HG02981 (cell line): Measurements from ENCODE around the gene KLRC3.
"Not testable (repeated sequence)": the region's sequence is repeated elsewhere in the genome, so short reads cannot be mapped to it uniquely, and the experiment has no call there.

Source experiments
- ATAC-seq: cut with Tn5 transposase; IDR thresholded peaks from one replicate; pipeline ENCODE4 v1.9.1; 2021; ENCODE audit warnings: mild to moderate bottlenecking, moderate library complexity; ENCODE audit not compliant: unreplicated experiment

Gene KLRC3

DNA sequence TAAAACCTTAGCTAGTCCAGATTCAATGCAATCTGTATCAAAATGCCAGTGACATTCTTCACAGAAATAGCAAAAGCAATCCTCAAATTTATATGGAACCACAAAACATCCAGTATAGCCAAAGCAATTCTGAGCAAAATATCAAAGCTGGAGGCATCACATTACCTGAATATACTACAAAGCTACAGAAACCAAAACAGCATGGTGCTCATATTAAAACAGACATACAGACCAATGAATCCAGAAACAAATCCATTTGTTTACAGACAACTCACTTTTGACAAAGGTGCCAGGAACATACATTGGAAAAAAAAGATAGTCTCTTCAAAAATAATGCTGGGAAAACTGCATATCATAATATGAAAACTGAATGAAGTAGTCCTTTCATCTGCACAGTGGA is 15.6 kb downstream of the KLRC3 start:
- no peak for ATAC-seq

DNA sequence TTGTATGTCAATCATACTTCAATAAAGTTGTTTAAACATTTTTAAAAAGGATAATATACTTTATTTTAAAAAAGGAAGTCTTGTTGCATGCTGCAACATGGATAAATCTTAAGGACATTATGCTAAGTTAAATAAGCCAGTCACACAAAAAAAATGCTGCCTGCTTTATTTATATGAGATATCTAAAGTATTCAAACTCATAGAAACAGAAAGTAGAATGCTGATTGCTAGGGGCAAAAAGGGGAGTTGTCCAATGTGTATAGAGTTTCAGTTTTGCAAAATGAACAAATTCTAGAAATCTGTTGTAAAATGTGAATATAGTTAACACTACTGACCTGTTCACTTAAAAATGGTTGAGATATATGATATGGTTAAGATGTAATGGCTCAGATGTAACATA is 19.6 kb downstream of the KLRC3 start:
- no peak for ATAC-seq

DNA sequence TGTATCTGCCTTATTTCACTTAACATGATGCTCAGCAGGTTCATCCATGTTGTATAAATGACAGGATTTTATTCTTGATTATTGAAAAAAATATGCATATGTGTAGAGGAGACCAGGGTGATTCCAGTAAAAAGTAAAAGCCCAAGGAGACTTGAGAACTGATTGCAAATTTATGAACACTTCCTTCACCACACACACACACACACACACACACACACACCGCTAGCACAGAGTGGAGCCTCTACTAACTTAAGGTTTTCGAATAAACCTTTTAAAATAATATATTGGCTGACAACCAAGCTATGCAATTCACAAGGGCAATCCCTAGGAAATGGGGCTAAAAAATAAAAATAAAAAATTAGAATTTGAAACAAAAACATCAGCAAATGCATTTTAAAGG is 22.2 kb downstream of the KLRC3 start:
- ATAC-seq: no peak

DNA sequence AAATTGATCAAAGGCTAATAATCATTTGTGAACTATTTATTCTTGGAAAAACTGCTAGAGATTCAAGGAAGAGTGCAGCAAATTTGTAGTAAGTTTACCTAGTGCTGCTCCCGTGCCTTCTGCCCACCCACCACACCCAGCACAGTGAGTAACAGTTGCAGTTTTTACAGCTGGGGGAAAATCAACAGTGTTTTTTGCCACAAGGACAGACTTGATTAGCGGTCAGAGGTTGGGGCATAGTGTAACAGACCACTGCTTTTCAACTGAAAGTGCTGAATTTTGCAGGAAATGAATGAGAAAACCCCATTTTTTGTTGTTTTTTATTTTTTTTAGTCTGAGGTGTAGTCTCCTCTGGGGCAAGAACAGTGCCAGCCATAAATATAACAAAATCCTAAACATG is 23.1 kb downstream of the KLRC3 start:
- no peak for ATAC-seq

DNA sequence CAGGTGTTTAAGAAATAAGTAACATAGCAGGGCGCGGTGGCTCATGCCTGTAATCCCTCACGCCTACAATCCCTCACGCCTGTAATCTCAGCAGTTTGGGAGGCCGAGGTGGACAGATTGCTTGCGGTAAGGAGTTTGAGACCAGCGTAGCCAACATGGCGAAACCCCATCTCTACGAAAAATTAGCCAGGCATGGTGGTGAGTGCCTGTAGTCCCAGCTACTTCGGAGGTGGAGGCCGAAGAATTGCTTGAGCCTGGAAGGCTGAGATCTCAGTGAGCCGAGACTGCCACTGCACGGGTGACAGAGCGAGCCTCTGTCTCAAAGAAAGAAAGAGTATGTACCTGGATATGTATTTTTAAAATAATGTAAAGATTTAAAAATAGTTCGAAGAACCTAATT is 24.2 kb downstream of the KLRC3 start:
- not testable (repeated sequence) for ATAC-seq

DNA sequence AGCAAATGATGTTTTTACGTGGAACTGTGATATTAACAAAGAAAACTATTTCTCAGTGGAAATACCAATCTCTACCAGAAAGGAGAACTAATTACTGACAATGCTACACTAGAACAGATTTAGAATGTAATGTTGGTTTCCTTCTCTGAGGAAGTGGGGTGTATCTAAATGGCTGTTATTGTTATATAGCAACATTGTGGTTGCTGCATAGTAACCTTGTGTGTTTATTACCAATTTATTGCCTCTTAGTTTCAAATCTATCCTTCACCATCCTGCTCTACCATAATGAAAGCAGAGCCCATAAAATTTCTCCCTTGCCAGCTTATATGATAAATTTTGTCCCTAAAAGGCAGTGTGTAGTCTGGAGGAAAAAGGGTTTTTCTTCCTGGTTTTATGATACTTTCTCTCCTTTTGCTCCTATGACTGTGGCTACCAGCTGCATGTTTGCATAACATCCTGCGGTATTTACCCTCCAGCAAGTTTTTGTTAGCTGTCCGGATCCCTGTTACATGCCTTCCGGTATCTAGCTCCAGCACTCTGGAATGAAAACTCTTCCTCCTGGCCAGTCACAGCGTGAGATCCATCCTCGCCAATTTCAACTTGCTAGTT is 24.9 kb downstream of the KLRC3 start:
- peak; percentile 77 for ATAC-seq

DNA sequence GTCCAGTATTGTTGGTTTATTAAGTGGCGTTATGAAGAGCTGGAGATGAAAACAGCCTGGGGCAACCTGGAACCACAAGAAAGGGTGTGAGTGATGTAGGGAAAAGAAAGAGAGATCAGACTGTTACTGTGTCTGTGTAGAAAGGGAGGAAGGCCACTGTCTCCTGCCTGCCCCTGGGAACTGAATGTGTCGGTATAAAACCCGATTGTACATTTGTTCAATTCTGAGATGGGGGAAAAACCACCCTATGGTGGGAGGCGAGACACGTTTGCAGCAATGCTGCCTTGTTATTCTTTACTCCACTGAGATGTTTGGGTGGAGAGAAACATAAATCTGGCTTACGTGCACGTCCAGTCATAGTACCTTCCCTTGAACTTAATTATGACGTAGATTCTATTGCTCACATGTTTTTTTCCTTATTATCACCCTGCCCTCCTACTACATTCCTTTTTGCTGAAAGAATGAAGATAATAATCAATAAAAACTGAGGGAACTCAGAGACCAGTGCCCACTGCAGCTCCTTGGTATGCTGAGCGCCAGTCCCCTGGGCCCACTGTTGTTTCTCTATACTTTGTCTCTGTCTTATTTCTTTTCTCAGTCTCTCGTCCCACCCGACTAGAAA is 25.8 kb downstream of the KLRC3 start:
- ATAC-seq: not testable (repeated sequence)

DNA sequence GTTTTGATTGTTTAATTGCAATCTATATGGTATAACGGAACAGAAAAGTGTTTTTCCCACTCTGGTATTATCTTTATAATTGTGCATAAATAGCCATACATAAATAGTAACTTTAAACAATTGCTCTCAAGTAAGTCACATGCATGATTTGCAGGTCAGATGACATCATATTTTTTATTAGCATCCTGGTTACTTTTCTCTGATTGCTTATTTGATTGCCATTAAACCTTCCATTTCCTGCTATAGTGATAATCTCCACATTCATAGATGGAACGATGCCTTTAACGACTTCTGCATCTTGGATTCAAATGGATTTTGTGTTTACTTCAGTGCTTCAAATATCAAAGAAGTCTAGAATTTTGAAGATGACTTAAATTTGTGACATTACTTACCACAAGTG is 27.1 kb downstream of the KLRC3 start:
- ATAC-seq: no peak

DNA sequence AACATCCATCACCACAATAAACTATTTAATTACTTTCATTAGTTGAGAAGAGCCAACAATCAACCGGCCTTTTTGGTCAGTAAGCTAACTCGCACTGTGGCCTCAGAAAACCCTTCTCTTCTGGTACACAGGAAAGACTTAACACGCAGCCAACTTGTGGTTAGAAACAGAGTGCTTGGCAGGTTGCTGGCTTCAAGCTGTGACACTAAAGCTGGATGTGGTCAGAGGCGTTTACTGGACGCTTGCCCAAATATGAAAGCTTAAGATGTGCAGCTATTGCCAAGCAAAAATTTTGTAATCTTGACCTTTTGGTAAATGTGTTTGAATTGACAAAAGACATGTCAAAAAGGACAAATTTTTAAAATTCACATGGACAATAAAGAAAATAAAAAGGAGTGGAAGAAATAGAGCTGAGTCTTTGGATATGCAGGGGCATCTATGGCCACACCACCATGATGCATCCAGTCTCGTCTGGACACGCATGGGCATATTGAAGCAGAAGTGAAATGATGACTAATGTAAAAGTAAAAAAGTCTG is 27.9 kb downstream of the KLRC3 start:
- ATAC-seq: peak; percentile 74

DNA sequence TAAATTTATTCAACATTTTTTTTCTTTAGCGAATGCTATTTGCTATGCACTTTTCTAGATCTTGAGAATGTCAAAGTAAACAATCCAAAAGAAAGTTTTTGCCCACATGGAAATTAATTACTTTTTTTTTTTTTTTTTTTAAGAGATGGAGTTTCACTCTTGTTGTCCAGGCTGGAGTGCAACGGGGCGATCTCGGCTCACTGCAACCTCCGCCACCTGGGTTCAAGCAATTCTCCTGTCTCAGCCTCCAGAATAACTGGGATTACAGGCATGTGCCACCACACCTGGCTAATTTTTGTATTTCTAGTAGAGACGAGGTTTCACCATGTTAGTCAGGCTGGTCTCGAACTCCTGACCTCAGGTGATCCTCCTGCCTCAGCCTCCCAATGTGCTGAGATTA is 29.4 kb downstream of the KLRC3 start:
- not testable (repeated sequence) for ATAC-seq

DNA sequence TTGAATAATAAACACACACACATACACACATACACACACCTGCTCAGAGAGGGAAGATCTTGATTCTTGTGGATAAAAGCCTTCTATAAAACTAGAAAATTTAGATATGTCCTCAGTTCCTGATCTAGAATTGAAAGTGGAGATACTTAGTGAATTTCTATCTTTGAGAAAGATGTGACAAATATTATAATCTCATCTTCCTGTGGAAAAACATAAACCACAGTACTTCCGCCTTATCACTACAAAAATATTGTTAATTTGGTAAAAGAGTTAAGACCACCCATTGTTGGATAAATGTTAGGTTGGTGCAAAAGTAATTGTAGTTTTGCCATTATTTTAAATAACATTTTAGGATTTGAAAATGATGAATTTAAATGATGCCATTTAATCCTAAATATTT is 30.5 kb downstream of the KLRC3 start, which contains the start of gene KLRK1:
KLRK1 (minus strand) TSS at position 138 of the 400 bp plus-strand sequence. CDS start 1,231 bp downstream, outside the sequence.
- ATAC-seq: no peak

DNA sequence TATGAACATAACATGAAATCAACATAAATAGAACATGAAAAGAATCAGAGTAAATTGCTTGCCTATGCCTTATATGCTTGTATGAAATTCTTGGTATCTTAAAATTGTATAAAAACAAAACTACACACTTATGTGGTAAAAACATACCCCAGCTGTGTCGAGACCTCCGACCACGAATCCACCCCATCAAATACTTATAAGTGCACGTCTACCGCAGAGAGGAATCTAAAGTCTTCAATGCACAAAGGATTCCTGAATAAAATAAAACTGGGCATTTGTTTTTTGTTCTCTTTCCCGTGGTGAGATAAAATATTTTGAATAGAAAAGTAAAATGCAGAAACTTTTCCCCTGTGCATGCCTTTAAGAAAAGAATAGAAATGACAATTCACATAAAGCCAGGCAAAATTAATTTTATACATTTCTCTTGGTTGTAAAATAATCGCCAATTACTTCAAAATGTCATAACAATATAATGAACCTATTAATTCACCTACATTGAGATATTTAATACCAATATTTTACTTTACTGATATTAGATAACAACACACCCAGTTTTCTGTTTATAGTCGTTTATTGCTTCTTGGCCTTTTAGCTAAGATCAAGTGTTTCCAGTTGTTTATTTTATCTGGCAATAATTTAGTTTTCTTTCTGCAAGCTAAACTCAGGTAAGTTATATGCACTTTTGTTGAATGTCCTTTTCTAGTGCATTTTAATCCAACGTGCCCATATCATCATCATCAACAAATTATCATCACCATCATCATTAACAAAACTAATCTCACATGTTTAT is 31.6 kb downstream of the KLRC3 start:
- ATAC-seq: no peak

DNA sequence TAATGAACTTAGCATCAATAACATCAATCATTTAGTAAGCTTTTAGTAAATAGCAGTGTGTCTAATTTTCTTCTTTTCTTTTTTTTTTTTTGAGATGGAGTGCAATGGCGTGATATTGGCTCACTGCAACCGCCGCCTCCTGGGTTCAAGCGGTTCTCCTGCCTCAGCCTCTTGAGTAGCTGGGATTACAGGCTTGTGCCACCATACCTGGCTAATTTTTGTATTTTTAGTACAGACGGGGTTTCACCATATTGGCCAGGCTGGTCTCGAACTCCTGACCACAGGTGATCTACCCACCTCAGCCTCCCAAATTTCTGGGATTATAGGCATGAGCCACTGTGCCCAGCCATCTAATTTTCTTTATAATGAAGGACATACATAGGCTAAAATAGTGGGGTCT is 32.9 kb downstream of the KLRC3 start:
- not testable (repeated sequence) for ATAC-seq

DNA sequence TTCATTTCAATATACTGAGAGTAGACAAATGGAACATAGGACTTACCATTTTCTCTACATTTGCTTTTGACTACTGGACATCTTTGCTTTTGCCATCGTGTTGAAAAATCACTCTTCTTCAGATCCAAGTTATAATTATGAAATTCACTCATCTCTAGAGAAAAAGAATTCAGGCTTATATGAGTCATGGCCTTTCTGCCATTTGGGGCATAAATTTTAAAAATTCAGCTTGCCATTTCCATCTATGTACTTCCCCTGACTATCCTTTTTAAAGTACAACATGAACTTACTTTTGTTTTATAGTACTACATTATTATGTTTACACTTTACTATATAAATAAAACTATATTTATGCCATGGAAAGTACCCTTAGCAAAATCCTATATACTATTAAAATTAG is 33.5 kb downstream of the KLRC3 start:
- ATAC-seq: no peak

DNA sequence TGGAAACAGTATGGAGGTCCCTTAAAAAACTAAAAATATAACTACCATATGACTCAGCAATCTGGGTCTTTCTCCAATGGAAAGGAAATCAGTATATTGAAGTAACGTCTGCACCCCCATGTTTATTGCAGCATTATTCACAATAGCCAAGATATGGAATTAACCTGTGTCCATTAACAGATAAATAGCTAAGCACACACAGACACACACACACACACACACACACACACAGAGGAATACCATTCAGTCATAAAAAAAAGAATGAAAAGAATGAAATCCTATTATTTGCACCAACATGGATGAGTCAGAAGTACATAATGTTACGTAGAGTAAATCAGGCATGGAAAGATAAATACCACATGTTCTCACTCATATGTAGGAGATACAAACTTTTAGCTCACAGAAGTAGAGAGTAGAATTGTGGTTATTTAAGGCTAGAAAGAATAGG is 35.2 kb downstream of the KLRC3 start:
- no peak for ATAC-seq

DNA sequence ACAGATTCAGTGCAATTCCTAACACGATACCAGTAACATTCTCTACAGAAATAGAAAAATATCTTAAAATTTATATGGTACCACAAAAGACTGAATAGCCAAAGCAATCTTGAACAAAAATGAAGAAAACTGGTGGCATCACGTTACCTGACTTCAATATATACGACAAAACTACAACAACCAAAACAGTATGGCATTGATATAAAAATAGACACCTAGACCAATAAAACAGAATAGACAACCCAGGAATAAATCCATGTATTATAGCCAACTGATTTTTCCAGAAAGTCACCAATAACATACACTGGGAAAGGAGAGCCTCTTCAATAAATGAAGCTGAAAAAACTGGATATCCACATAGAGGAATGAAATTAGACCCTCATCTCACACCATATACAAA is 36.2 kb downstream of the KLRC3 start:
- no peak for ATAC-seq

DNA sequence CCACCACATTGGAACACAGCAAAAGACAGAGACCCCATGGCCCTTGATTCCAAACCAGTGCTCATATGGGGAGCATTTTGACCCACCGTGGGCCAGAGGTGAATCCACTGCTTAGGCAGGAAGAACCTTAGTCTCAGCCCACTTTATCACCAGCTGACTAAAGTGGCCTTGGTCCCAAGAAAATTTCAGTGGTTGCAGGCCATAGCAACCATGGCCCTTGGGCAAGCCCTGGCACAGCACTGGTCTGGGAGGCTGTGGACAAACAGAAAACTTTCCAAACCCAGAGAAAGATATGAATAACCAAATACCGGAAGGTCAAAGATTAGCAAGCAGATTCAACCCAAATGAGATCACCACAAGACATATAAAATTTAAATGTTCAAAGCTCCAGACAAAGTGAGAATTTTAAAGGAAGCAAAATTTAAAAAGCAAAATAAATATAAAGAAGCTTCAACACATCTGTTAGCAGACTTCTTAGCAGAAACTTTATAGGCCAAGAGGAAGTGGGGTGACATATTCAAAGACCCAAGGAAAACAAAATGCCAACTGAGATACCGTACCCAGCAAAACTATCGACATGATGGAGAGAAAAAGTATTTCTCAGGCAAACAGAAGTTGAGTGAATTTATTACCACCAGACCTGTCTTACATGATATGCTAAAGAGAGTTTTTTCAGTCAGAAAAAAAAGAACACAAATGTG is 38.3 kb downstream of the KLRC3 start:
- no peak for ATAC-seq

DNA sequence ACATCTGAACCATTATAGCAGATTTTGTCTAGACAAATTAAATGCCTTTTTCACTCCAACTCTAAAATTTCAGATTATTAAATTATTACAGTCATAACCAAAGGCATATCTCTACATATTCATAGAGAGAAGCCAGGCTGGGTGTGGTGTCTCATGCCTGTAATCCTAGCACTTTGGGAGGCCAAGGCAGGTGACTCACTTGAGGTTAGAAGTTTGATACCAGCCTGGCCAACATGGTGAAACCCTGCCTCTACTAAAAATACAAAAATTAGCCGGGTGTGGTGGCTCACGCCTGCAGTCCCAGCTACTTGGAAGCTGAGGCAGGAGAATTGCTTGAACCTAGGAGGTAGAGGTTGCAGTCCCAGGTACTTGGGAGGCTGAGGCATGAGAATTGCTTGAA is 41.7 kb downstream of the KLRC3 start:
- ATAC-seq: not testable (repeated sequence)

DNA sequence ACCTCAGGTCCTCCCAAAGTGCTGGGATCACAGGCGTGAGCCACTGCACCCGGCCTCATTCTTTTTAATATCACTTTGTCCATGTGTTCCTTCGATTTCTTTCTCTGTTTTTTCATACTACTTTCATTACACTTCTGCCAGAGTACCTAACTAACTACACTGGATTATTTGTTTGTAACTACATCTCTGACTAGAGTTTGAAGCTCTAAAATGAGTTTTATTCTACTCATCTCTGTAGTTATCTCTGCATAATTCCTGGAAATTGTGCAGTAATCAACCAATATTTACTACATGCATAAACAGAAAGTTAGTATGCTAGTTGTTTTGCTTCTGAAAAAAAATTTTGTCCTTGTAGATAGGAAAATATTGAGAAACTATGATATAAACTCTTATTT is 45.8 kb downstream of the KLRC3 start:
- no peak for ATAC-seq

DNA sequence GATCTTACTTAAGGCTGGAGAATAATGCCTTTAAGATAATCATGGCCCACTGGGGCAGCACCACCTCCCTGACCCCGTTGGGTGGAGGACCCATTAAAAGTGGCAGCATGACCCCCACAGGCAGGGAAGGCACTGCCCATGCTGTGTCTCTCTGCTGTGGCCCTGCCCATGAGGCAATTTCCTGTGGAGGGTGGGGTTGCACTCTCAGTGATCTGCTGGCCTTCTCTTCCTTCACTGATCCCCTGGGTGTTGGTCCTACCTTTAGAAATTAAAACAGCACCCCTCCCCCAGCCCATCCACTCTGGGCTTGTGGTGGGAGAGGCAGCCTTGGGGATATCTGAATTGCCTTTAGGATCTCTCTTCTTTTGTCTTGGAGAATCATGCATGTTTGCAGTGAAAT is 47.8 kb downstream of the KLRC3 start:
- no peak for ATAC-seq

DNA sequence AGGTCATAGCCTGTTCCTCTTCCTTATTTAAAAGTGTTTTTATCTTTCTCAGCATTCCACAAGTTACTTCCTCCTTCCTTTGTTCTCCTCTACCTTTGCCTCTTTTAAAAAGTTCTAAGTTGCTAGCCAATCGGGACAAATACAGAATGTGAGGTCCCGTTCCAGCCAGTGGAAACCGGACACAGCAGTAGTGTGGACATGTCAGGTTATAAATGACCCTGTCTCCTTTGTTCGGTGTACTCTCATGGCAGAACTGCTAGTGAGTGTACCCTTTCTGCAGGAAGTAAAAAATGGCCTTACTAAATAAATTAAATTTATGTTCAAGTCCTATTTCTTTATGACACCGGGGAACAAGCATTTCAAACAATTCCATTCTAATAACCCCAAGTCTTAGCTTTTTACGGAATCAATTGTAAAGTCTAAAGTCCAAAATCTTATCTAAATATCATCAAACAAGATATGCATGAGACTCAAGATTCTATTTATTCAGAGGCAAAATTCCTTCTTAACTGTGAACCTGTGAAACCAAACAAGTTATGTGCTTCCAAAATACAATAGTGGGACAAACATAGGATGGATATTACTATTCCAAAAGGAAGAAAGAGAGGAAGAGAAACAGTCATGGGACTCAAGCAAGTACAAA is 48.4 kb downstream of the KLRC3 start:
- not testable (repeated sequence) for ATAC-seq
